22Rv1 (cell line): Measurements from ENCODE around the gene ZNF835.

Source experiments
- ZFX ChIP-seq: fragments of 450-650 bp; IDR thresholded peaks from 2 replicates; pipeline ENCODE4 v1.6.1; 2017; ENCODE audit warnings: antibody characterized with exemption, borderline replicate concordance
- TF ChIP-seq, protein P1 (sequence below): fragments of 450-650 bp; IDR thresholded peaks from 2 replicates; pipeline ENCODE4 v1.5.1; 2017; ENCODE audit warnings: mild to moderate bottlenecking

DNA sequence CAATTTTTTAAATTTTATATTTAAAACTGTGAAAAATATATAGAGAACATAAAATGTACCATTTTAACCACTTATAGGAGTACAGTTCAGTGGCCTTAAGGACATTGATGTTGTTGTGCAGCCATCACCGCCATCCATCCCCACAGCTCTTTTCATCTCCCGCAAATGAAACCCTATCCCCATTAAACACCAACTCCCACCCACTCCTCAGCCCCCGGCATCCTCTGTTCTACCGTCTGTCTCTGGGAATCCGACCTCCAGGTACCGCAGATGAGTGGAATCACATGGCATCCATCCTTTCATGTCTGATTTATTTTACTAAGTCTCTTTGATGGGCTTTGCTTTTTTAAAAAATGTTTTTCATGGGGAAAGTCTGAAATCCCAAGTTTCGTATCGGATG, 52.4 kb downstream of the ZNF835 start:
- TF ChIP-seq, protein P1, sequence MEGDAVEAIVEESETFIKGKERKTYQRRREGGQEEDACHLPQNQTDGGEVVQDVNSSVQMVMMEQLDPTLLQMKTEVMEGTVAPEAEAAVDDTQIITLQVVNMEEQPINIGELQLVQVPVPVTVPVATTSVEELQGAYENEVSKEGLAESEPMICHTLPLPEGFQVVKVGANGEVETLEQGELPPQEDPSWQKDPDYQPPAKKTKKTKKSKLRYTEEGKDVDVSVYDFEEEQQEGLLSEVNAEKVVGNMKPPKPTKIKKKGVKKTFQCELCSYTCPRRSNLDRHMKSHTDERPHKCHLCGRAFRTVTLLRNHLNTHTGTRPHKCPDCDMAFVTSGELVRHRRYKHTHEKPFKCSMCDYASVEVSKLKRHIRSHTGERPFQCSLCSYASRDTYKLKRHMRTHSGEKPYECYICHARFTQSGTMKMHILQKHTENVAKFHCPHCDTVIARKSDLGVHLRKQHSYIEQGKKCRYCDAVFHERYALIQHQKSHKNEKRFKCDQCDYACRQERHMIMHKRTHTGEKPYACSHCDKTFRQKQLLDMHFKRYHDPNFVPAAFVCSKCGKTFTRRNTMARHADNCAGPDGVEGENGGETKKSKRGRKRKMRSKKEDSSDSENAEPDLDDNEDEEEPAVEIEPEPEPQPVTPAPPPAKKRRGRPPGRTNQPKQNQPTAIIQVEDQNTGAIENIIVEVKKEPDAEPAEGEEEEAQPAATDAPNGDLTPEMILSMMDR, result no peak
- TF ChIP-seq ZFX, result no peak
